ENCODE measurements around the gene SHISA7. TPM values are rescaled to one million over a fixed set of nuclear protein-coding genes. Genes with fewer than 3 reads are reported as not detected.
A peak's percentile ranks its signal among the peaks of the same experiment; 100 is the strongest.

The SHISA7 gene
- total RNA-seq, 1 experiment from 2014 or later, result not detected

DNA sequence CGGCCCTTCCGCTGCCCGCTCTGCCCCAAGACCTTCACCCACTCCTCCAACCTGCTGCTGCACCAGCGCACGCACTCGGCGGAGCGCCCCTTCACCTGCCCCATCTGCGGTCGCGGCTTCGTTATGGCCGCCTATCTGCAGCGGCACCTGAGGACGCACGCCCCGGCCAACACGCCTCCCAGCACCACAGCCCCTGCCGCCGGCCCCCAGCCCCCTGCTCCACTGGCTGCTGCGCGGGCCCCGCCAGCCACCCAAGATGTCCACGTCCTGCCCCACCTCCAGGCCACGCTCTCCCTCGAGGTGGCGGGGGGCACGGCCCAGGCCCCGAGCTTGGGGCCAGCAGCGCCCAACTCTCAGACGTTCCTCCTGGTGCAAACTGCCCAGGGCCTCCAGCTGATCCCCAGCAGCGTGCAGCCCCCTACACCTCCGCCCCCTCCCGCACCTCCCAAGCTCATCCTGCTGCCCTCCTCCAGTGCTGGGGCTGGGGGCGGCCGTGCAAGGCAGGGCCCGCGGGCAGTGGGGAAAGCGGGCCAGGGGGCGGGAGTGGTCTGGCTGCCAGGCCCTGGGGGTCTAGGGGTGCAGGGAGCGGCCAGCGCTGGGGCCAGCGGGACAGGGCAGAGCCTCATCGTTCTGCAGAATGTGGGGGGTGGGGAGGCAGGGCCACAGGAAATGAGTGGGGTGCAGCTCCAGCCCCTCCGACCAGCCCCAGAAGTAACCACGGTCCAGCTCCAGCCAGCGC lies 40.0 kb upstream of the SHISA7 start:
- no peak for DNase-seq (ENCODE audit: low read depth)
- in situ Hi-C loops (cut with HindIII; ENCODE audit: low pct_unique_long_range_greater_than_20kb, low sequenced_read_pairs), result no loop called here

GRCh38 chr19:55482156-55482961 lies 39.3 kb upstream of the SHISA7 start:
- DNase-seq (ENCODE audit: low read depth), result no peak
- in situ Hi-C loops (cut with HindIII; ENCODE audit: low pct_unique_long_range_greater_than_20kb, low sequenced_read_pairs), result no loop called here

- in situ Hi-C loops (cut with HindIII; ENCODE audit: low pct_unique_long_range_greater_than_20kb, low sequenced_read_pairs), result no loop called here
- DNase-seq (ENCODE audit: low read depth), result no peak
Observed at GRCh38 chr19:55481794-55482155, 38.7 kb upstream of the SHISA7 start.

- no peak for DNase-seq (ENCODE audit: low read depth)
- in situ Hi-C loops (cut with HindIII; ENCODE audit: low pct_unique_long_range_greater_than_20kb, low sequenced_read_pairs), result no loop called here
Observed at GRCh38 chr19:55481148-55481793, 38.2 kb upstream of the SHISA7 start.

DNA sequence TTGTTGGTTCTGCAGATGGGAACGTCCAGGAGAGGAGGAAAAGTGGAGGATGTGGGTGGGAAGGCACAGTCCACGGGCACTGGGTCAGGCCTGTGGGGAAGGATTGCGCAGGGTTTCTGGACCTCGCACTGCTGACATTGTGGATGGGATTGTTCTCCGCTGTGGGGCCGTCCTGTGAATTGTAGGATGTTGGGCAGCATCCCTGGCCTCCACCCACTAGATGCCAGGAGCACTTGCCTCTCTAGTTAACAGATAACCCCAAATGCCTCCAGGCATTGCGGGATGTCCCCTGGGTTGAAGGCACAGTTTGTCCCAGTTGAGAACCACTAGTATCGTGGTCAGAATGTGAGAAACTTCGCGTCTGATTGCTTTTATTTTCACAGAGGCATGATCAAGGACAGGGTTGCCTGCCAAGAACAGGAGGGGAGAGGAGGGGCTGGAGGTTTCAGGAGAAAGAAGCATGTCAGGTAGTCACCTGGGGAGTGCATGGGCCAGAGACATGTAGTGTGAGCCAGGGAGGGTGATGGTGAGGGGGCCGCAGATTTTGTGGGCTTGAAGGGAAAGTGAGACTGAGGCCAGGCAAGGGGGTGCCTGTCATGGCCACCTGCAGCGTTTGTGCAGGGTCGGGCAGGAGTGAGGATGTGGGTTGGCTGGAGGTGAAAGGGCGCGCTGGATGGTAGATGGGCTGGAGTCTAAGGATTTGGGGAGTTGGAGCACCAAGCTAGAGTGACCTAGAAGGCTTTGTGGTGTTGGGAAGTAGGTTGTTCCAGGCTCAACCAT lies 36.5 kb upstream of the SHISA7 start:
- in situ Hi-C loops (cut with HindIII; ENCODE audit: low pct_unique_long_range_greater_than_20kb, low sequenced_read_pairs), result no loop called here

GRCh38 chr19:55479045-55479444 lies 35.9 kb upstream of the SHISA7 start:
- in situ Hi-C loops (cut with HindIII; ENCODE audit: low pct_unique_long_range_greater_than_20kb, low sequenced_read_pairs), result no loop called here
- no peak for DNase-seq (ENCODE audit: low read depth)

More for the DNA sequence above, 36.5 kb upstream of the SHISA7 start:
- DNase-seq (ENCODE audit: low read depth), result peak; percentile 80

GRCh38 chr19:55478364-55478763 lies 35.3 kb upstream of the SHISA7 start:
- in situ Hi-C loops (cut with HindIII; ENCODE audit: low pct_unique_long_range_greater_than_20kb, low sequenced_read_pairs), result no loop called here
- no peak for DNase-seq (ENCODE audit: low read depth)

DNA sequence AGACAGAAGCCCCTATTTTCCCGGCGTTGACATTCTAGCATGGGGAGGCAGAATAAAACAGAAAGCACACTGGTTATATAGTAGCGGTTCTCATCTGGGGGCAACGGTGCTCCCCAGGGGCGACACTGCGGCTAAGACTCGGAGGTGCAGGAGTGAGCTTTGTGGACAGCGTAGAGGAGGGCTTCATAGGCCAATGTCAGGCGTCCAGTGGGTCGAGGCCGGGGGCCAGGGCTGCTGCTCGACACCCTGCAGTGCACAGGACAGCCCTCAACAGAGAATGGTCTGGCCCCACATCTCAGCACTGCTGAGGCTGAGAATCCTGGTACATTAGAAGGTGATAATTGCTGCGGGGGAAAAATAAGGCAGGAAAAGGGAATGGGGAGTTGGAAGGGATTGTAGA lies 34.8 kb upstream of the SHISA7 start:
- in situ Hi-C loops (cut with HindIII; ENCODE audit: low pct_unique_long_range_greater_than_20kb, low sequenced_read_pairs), result no loop called here

DNA sequence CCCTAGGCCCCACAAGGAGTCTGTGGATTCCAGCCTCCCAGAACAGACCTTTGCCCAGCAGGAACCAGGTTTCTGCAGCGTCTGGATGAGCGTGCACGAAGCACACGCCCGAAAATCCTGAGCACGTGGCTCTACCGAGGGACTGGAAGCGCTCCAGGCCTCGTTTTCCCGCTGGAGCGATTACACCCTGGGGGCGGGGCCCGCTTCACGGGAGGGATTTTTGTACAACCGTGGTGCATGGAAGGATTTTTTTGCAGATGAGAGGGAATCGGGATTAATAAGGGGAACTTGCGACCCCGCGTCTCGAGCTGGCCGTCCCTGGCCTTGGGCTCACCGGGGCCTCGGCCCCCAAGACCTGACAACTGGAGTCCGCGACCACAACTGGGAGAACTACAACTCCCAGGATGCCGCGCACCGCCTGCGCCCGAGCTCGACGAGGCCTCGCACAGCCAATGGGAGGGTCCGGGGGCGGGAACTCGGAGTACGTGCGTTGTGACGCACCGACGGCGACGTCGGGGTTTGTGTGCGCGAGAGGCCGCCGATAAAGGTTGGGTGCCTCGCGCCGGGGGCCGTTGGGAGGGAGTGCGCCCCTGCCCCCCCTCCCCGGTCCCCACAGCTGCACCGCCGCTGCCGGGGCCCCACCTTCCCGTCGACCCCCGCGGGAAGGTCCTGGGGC lies 33.1 kb upstream of the SHISA7 start, which contains the start of gene ZNF628:
Gene ZNF628 (plus strand): TSS at position 518 of the 676 bp plus-strand sequence. CDS start 3,294 bp downstream, outside the sequence.
- DNase-seq (ENCODE audit: low read depth), result peak; percentile 98
- in situ Hi-C loops (cut with HindIII; ENCODE audit: low pct_unique_long_range_greater_than_20kb, low sequenced_read_pairs), result no loop called here

More for the DNA sequence above, 34.8 kb upstream of the SHISA7 start:
- DNase-seq (ENCODE audit: low read depth), result no peak

DNA sequence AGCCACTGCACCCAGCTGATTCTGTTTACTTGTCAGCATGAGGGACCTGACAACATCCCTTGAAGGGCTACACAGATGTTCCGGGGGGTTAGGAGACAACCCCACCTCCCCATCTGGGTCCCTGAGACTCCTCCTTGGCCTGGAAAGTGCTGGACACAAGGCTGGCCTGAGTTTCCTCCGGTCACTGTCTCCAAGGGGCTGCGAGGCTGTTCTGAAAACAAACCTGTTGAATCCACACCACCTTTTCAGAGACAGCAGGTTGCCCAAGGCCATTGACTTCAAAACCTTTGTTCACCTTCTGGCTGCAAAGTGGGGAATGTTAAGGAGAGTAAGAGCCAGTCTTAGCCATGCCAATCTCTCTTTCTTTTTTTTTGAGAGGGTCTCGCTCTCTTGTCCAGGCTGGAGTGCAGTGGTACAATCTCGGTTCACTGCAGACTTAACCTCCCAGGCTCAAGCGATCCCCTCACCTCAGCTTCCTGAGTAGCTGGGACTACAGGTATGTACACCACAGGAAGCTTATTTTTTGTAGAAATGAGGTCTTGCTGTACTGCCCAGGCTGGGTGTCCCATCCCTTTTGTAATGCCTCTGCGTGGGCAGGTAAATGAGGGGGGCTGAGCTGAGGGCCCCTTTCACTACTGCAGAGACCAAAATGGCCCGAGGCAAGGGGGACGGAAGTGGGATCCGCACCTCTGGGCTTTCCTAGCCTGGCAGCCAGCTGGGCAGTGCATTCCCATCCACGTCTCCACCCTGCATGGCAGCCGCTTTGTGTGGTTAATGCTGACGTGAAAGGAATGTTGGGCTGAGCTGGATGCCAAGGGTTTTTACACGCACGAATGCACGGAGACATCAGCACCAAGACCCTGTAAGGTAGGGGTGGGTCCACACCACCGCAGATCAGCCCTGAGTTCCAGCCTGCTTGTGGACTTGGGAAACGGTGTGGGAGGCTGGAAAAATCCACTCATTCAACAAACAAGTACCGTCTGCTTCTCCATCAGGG lies 31.5 kb upstream of the SHISA7 start:
- in situ Hi-C loops (cut with HindIII; ENCODE audit: low pct_unique_long_range_greater_than_20kb, low sequenced_read_pairs), result no loop called here
- peak; percentile 97 for DNase-seq (ENCODE audit: low read depth)

DNA sequence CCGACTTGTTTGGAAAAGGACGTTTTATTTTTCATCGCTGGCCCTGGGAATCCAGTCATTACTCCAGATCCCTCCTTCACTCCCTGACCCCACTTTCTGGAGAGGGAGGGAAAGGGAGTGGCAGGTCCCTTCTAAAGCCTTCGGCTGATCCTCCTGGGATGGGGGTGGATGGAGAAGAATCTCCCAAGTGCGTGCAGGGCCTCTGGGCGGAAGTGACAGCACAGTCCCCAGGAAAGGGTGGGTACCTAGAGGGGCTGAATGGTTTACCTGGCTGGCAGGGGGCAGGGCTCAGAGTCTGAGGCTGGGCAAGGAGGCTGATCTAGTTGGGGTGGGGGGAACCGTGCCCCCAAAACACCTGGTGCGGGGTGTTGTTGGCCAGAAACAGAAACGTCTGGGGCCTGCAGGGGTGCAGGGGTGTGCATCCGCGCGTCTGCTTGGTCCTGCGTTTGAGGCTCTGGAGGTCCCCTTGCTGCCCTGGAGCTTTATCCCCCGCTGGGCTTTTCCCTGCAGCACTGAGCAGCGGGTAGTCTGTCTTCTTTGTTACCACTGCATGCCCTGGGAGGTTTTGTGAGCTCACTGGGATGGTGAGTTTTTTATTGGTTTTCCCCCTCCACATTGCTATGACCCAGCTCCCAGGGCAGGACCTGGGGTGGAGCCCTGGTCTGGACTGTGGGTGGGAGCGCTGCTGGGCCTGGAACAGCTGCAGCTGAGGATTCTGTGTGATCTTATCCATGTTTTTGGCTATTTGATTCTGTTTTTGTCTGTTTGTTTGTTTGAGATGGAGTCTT lies 30.3 kb upstream of the SHISA7 start:
- DNase-seq (ENCODE audit: low read depth), result peak; percentile 93
- in situ Hi-C loops (cut with HindIII; ENCODE audit: low pct_unique_long_range_greater_than_20kb, low sequenced_read_pairs), result no loop called here

GRCh38 chr19:55472463-55472862 lies 29.4 kb upstream of the SHISA7 start:
- in situ Hi-C loops (cut with HindIII; ENCODE audit: low pct_unique_long_range_greater_than_20kb, low sequenced_read_pairs), result no loop called here
- peak; percentile 84 for DNase-seq (ENCODE audit: low read depth)

DNA sequence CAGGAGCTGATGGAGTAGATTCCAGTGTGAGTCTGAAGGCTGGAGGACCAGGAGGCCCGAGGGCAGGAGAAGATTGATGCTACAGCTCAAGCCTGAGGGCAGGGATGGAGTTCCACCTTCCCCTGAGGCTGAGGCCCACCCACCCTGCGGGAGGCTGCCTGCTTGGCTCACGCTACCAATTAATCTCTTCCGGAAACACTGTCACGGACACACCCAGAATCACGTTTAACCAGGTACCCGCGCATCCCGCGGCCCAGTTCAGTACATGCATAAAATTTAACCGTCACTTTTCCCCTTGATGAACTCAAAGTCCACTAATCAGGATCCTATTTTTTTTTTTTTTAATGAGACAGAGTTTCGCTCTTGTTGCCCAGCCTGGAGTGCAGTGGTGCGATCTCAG lies 28.2 kb upstream of the SHISA7 start:
- no peak for DNase-seq (ENCODE audit: low read depth)
- in situ Hi-C loops (cut with HindIII; ENCODE audit: low pct_unique_long_range_greater_than_20kb, low sequenced_read_pairs), result no loop called here

DNA sequence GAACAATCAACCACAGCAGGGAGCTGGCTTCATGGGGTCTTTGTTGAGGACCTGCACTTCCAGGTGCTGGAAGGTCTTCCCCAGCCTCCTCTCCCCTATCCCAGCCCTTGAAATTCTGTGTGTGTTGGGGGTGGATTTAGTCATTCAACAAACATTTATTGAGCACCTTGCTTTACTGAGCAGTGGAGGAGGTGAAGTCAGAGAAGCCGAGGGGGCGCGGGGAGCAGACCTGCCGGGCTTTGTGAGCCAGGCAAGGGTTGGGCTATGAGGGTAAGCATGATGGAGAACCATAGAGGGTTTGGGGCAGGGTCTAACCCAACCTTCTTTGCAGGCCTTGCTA lies 24.9 kb upstream of the SHISA7 start:
- DNase-seq (ENCODE audit: low read depth), result no peak

DNA sequence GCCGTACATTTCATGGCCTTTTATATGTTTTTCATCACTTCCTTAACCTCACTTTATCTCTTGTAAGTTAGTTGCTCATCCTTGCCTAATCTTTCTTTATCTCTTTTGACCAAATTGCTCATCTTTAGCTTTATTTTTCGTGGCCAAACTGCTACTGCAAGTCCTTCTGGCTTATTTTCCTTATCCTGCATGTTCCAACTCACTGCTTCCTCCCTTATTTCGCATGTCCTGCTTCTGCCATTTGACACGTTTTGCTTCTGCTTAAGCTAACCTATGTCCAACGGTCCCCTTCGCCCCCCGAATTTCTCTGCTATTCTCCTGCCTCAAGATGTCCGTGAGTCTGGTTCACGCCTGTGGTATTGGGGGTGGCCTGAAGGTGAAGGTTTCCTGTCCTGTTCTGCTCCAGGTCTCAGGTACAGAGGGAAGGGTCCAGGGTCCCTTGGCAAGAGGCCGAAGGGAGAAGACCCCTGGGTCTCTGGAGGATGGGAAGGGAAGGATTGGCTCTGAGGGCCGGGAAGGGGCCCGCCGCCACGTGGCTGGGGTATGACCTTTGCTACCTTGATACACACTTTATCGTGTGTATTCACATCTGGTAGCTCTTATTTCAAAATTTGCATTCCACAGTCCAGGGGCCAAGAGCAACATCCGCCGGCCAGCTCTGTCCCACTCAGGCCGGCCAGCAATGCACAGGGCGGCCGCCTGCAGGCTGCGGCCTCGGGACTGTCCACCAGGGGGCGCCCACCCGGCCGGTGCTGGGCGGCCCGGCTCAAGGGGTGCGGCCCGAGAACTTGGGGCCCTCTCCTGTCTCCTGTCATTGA lies 24.3 kb upstream of the SHISA7 start:
- in situ Hi-C loops (cut with HindIII; ENCODE audit: low pct_unique_long_range_greater_than_20kb, low sequenced_read_pairs), result no loop called here
- peak; percentile 58 for DNase-seq (ENCODE audit: low read depth)

More for the DNA sequence above, 24.9 kb upstream of the SHISA7 start:
- in situ Hi-C loops (cut with HindIII; ENCODE audit: low pct_unique_long_range_greater_than_20kb, low sequenced_read_pairs), result no loop called here

All from Caki2 (cell line).